NCI-H446 treated with DMSO at 0.1 percent for 48 hours (cell line): ENCODE data around the gene ZNF511.

Source experiments
- DNase-seq: peaks from one replicate; lab custom pipeline; 2025; lab: John Stamatoyannopoulos, UW

The ZNF511 gene

GRCh38 chr10:133335246-133336117 is 26.8 kb downstream of the ZNF511 start:
- no peak for DNase-seq

DNA sequence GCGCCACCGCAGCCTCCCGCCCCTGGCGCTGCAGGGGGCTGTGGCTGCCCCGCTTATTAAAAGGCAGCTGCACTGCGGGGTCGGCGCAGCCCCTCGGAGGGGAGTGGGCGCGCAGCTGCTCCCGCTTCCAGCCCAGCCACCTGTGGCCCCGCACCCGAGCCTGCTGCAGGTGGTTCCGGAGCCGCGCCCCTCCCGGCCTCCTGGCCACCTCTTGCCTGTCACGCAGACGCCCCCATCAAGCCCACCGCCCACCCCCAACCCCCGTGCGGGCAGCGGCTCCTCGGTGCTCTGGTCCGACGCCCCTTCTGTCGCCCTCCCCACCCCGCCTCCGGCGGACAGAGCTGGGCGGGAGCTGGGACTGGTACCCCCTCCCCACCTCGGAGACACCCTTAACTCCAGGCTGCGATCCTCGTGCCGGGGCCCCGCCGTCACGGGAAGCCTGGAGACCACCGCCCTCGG is 27.4 kb downstream of the ZNF511 start:
- no peak for DNase-seq

- no peak for DNase-seq
Observed at GRCh38 chr10:133336577-133337369, 28.1 kb downstream of the ZNF511 start, which contains the start of gene CALY. TSS of gene CALY (minus strand) at chr10:133336896. CDS start at chr10:133328989, 7,907 bp downstream.

- no peak for DNase-seq
Observed at GRCh38 chr10:133337370-133337725, 28.6 kb downstream of the ZNF511 start.

- no peak for DNase-seq
Observed at GRCh38 chr10:133338080-133339071, 29.7 kb downstream of the ZNF511 start.

DNA sequence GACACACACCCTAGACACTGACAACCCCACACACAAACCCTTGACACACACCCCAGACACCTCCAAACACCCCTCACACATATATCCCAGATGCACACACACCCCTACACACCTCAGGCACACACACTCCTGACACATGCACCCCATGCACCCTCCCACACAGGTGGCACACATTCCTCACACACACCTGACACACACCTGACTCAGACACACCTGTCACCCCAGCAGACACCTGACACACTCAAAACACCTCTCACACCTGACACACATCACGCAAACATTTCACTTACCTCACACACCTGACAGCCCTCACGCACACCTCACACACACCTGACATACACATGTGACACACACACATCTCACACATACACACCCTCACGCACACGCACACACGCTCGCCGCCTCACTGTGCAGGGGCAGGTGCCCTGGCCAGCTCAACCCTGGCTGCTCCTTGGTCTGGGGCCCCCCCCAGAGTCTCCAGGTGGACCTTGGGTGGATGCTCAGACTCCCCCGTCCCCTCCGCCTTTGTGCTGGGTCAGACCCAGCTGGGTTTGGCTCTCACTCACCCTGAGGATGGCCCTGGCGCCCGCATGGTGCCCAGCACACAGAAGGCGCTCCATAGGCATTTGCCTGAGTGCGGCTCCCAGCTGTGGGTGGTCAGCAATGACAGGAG is 31.1 kb downstream of the ZNF511 start:
- DNase-seq = no peak

GRCh38 chr10:133341983-133342382 is 33.3 kb downstream of the ZNF511 start:
- DNase-seq = no peak

DNA sequence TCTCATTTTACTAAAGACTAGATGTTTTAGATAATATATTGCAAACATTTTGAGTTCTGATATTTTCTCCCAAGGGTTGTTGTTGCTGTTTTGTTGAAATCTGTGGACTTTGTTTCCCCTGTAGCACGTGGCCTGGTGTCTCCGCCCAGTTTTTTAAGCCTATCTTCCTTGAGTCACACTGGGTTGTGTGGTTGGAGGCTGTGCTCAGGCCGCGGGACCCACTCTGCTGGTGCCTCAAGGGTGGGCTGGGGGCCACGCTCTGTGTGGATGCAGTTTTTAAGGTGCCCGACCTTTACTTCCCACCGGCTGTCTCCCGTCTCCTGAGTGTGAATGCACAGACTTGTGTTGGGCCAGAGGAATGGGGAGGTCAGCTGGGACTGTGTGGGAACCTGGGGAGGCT is 34.2 kb downstream of the ZNF511 start:
- no peak for DNase-seq

DNA sequence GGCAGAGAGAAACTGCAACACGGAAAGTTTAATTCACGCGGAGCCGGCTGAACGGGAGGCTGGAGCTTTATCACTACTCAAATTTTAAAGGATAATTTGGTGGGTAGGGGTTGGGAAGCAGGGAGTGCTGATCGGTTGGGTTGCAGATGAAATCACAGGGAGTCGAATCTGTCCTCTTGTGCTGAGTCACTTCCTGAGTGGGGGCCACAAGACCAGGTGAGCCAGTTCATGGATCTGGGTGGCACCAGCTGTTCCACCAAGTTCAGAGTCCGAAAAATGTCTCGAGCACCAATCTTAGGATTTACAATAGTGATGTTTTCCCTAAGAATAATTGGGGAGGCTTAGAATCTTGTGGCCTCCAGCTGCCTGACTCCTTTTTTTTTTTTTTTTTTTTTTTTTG is 34.8 kb downstream of the ZNF511 start:
- DNase-seq = no peak

DNA sequence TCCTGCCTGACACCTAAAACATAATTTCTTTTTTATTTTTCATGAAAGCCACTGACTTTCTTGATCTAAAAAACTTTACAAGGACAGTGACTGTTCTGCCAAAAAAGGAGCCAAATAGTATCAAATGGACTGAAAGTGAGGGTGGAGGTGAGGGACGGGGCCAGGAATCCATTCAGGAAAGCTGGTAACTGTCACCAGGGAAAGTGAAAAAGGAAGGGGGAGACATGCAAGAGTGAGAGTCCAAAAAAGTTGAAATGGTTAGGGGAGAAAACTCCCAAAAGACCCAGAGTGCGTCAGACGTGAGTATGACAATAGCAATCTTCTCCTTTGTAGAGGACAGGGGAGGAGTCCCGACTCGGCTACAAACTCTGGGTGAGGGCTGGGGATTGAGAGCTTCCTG is 35.5 kb downstream of the ZNF511 start:
- no peak for DNase-seq

GRCh38 chr10:133346413-133346812 is 37.7 kb downstream of the ZNF511 start:
- DNase-seq = no peak

- no peak for DNase-seq
Observed at GRCh38 chr10:133347710-133348517, 39.2 kb downstream of the ZNF511 start.

DNA sequence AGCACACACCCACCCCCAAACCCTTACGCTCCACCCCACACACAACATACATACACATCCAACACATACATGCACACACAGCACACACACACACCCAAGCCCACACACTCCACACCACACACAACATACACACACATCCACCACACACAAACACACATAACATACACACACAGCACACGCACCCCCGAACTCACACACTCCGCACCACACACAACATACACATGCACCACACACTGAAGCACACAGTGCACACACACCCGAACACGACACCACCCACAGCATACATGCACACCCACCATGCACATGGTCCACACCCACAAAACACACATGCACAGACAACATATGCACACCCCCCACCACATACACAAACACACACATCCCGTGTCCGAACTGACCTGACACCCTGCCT is 40.5 kb downstream of the ZNF511 start:
- no peak for DNase-seq

GRCh38 chr10:133349577-133350011 is 40.9 kb downstream of the ZNF511 start:
- no peak for DNase-seq

DNA sequence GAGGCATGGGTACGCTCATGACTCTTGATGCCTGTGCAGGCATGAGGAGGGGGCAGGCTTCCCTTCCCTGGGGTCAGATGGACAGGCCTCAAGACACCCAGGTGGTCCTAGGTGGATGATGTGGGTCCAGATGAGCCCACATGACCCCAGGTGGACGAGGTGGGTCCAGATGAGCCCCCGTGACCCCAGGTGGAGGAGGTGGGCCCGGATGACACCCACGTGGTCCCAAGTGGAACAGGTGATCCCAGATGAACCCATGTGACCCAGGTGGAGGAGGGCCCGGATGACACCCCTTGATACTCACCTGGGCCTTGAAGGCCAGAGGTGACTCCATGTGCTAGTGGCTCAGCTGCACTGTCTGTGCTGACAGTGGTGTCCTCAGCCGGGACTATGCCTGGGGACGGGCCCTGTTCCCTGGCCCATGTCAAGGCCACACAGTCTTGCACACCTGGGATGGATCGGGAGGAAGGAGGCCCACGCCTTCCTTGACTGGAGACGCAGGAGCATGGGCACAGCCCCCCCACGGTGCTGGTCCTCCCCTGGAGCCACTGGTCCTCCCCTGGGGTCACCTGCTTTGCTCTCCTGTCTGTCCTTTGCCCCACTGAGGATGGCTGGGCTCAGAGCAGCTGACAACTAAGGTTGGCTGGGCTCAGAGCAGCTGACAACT is 41.7 kb downstream of the ZNF511 start:
- DNase-seq = no peak

GRCh38 chr10:133350950-133351329 is 42.2 kb downstream of the ZNF511 start:
- no peak for DNase-seq

GRCh38 chr10:133351408-133352318 is 42.9 kb downstream of the ZNF511 start:
- DNase-seq = no peak

- no peak for DNase-seq
Observed at GRCh38 chr10:133353202-133353959, 44.7 kb downstream of the ZNF511 start.
